Fibroblast of skin of left biceps (primary cell): ENCODE results near the gene RALA.
"Not testable (repeated sequence)": the region's sequence is repeated elsewhere in the genome, so short reads cannot be mapped to it uniquely, and the experiment has no call there.

ENCODE experiments used
- DNase-seq, 2 experiments: peaks; one replicate each; pipeline ENCODE4 v3.0.0-alpha.2; 2013; ENCODE audit warnings: low read depth in 2 of 2

The RALA gene

DNA sequence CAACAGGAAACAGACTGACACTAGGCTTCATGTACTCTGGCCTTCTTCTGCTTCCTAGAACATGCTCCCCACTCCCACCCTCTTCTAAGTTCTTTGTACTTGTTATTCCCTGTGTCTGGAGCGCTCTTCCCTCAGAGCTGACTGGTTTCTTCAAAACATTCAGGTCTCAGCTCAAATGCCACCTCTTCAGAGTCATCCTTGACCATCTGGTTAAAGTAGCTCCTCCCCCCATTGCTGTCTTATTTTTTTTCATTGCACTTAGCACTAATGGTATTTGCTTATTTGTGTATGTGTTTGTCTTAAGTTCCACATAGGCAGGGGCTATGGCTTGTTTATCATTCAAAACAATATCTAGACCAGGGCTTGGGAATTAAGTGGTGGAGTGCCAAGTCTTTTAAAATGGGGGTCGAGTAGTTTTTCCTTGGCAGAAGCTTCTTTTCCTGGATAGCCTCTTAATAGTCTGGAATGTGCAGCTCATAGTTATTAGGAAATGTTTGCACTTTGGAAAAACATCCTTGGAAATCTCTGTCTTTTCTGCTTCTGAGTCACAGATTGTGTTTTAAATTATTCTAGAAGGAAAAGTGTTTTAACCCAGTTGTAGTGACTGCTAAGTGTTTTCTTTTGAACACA is 60.0 kb downstream of the RALA start:
- peak; percentile 64 to 69 for DNase-seq

DNA sequence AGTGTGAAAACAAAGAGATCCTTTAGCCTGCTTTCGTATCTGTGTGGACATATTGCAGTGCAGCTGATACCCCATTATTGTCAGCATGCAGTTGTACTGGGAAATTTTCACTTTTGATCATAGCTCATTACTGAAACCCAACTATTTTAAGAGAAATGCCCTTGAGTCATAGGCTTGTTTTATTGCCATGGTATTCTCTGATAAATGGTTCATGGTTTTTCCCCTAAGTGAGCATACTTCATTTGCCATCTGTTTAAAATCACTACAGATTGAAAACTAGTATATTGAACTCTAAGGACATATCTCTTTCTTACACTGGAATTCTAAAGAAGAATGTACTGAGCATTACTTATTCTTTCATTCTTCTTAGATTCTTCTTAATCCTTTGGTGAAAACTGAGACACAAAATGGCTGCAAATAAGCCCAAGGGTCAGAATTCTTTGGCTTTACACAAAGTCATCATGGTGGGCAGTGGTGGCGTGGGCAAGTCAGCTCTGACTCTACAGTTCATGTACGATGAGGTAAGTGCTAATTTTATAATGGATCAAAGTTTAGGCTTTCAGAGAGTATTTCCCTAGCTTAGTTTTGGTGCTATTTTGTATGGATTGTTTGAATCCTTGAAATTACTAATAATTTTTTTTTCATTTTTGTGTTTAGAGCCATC is 63.0 kb downstream of the RALA start:
- DNase-seq, result peak; percentile 66 to 68

DNA sequence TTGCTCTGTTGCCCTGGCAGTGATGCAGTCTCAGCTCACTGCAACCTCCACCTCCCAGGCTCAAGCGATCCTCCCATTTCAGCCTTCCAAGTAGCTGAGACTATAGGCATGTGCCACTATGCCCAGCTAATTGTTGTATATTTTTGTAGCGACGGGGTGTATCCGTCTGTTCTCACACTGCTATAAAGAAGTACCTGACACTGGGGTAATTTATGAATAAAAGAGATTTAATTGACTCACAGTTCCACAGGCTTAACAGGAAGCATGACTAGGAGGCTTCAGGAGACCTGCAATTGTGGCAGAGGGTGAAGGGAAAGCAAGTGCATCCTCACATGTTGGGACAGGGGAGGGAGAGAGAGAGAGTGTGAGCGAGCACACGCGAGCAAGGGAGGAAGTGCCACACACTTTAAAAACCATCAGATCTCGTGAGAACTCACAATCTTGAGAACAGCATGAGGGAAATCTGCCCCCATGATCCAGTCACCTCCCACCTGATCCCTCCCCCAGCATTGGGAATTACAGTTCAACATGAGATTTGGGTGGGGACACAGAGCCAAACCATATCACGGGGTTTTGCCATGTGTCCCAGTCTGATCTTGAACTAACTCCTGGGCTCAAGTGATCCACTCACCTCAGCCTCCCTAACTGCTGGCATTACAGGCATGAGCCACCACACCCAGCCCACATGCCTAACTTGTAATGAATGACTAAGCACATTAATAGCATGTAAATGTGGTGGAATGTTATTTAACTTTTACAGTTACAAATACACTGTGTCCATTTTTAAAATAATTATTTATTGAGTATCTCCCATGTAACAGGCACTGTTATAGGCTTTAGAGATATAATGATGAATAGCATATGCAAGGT is 65.5 kb downstream of the RALA start:
- no peak for DNase-seq

DNA sequence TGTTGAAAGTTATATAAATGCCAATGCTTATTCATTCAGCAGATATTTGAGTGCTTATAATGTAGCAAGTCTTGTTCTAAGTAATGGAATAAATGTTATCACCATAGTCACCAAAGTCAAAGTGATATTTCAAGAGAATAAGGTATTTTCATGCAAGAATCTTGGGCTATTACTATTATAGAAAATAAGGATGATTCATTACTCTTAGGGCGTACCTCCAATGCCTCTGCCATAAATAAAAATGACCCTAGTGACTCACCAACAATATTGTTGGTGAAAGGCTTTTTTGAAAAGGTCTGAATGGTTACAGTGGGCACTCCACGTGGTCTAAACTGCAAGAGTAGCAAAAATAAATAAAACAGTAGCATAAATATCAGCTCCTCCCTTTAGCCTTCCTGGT is 68.4 kb downstream of the RALA start:
- DNase-seq, result no peak

DNA sequence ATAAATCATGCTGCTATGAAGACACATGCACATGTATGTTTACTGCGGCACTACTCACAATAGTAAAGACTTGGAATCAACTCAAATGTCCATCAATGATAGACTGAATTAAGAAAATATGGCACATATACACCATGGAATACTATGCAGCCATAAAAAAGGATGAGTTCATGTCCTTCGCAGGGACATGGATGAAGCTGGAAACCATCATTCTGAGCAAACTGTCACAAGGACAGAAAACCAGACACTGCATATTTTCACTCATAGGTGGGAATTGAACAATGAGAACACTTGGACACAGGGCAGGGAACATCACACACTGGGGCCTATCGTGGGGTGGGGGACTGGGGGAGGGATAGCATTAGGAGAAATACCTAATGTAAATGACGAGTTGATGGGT is 69.7 kb downstream of the RALA start:
- DNase-seq, result not testable (repeated sequence)

DNA sequence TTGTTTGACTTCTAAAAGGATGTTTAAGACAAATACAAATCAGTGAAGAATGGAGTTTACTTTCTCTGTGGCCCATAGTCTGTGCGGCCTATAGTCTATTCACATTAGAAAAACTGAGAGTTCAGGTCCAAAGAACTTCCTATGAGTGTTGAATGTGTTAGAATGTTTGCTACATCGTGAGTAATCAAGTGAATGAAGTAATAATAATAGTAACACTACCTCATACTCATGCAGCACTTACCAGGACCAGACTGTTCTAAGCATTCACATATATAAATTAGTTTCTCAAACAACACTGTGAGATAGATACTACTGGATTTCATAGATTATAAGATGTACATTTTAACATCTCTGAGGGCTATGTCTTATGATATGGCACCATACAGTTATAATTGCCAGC is 70.4 kb downstream of the RALA start:
- DNase-seq, result no peak

DNA sequence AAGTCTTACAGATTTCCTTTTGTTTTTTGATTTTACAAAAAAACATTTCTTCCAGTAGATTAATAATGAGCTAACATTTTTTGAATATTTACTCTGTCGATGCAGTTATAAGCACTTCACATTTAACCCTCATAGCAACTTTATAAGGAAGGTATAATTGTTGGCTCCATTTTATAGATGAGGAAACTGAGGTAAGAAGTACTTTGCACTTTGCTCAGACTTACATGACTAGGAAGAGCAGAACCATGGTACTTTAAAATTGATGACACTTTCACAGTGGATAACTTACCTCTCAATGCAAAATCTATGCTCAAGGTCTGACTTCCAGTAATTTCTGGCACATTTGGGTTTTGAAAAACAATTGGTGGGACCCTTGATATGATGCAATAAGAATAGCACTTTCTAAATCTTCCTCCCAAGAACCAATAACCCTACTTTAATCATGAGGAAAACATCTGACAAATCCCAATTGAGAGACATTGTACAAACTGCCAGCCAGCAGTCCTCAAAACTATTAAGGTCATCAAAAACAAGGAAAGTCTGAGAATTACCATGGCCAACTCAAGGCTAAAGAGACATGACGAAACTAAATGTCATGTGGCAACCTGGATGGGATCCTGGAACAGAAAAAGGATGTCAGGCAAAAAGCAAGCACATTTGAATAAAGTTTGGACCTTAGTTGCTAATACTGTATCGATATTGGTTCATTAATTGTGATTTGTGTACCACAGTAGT is 72.6 kb downstream of the RALA start:
- DNase-seq, result no peak

DNA sequence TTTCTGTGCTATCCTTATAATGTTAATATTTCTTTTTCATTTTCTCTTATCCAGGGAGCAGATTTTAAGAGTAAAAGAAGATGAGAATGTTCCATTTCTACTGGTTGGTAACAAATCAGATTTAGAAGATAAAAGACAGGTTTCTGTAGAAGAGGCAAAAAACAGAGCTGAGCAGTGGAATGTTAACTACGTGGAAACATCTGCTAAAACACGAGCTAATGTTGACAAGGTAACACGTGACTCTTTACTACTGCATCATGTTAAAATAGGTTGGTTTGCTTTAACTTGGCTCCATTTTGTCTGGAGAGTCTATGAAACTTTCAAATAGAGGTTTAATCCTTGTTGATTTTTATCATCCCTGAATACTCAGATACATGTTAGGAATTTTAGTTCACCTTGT is 73.3 kb downstream of the RALA start:
- DNase-seq, result no peak

DNA sequence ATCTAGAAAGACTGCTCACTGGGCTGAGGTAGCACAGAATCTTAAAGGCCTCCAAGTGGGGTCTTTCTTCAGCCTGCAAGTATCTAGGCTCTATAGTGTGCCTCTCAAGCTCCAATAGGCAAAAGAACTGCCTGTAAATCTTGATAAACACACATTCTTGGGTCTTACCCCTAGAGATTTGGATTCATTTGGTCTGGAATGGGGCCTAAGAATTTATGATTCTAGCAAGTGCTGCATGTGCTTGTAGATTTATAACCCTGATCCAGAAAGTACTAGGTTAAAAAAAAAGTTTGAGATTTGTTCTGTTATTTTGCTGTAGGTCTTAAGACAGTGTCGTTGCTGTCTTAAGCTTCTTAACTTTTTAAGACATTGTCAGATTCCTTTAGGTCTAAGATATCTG is 74.1 kb downstream of the RALA start:
- peak; percentile 40 to 42 for DNase-seq

DNA sequence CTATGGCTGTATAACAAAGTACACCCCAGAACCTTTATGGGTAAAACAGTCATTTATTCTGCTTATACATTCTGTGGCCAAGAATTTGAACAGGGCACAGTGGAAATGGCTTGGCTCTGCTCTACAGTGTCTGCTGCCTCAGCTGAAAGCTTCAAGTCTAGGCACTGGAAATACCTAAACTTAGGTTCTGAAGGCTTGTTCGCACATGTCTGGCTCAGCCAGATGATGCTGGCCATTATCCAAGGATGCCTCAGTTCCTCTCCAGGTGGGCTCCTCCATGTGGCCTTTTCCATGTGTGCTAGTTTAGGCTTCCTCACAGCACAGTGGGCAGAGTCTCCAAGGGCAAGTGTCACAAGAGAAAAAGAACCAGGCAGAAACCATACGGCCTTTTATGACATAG is 76.8 kb downstream of the RALA start:
- no peak for DNase-seq

DNA sequence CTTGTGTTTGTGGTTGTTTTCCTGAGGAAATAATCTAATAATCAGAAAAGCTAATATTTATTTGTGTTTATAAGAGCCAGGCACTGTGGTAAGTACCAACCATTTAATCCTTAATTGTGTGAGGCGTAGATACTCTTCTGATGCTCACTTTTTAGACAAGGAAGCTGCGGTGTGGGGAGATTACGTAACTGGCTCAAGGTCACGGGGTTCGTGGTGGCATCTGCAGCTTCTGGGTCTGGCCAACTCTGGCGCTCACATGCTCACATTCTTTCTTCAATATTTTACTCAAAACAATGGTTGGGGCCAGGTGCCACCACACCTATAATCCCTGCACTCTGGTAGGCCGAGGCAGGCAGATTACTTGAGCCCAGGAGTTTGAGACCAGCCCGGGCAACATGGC is 77.6 kb downstream of the RALA start:
- no peak for DNase-seq

DNA sequence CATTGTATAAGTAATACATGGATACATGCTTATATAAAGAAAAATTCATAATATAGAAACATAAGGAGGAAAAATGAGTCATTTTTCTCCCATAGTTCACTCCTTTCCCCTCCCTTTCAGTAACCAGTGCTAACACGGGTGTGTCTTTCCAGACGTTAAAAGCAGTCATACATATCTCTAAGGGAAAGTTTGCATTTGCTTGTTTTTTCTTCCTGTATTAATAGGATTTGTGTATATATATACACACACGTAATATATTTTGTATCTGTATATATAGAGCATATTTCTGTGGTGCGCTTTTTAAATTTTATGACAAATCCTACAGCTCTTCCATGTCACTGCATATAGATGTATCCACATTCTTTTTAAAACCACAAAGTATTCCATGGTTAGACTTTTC is 78.8 kb downstream of the RALA start:
- peak; percentile 33 to 43 for DNase-seq

DNA sequence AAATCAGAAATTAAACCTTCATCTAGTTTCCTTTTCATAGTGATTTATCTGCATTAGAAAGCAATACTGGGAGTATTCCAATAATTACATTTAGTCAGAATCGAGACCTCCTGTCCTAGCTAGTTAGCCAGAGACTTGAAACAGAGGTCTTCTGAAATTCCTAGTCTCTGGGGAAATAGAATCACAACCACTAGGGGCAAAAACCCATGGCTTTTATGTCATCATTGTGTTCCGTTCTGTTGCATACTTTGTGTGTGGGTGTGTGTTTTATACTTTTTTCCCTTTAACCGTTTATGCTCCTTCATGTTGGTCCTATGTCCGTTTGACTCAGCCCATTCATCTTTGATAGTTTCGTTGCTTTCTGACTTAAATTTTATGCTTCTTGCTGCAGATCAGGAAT is 79.8 kb downstream of the RALA start:
- no peak for DNase-seq

DNA sequence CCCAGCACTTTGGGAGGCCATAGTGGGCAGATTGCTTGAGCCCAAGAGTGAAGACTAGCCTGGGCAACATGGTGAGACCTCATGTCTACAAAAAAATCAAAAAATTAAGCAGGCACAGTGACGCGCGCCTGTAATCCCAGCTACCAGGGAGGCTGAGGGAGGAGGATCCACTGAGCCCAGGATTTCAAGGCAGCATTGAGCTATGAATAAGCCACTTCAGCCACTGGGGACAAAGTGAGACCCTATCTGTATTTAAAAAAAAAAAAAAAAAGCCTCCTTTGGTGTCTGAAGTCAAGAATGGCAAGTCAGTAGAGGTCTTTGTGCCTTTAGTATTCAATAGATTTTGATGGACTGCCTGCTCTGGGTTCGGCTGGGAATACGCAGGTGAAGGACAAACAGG is 85.7 kb downstream of the RALA start:
- DNase-seq, result no peak

DNA sequence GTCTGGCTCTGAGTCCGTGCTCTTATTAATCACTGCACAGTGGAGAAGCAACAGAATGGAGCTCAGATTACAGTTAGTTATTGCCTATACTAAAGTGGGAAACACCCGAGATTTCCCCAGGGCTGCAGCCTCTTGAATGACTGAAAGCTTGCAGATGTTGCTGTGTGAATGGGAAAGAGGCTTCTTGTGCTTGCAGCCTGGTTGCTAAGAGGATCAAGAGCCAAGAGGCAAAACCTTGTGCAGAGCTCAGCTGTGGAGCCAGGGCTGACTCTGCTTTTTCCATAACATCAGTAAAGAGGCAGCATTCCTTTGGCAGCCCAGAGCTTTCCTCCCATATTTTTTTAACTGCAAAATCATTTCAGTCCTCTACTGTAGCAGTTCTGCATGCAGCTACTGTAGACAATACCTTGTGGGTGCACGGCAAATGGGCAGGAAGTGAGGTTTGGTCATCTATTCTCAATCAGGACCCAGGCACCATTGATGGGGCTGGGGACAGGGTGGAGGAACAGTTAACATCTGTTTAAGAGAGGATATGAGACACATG is 86.5 kb downstream of the RALA start:
- DNase-seq, result peak; percentile 77

DNA sequence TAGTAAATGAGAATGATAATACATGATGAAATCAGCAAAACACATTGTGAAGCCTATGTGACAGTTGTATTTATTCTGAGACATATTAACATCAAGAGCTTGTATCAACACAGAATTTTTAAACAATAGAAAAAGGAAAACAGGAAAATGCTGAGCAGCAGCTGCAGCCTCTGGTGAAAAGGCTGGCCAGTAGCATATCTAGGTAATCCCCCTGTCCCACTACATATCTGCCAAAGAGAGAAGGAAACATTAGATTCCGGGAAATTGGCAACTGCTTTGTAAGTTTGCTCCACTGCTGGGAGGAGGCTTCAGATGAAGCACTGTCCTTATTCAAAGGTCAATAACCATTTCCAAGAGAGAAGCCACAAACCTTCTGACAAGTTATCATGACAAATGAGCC is 89.4 kb downstream of the RALA start:
- no peak for DNase-seq

DNA sequence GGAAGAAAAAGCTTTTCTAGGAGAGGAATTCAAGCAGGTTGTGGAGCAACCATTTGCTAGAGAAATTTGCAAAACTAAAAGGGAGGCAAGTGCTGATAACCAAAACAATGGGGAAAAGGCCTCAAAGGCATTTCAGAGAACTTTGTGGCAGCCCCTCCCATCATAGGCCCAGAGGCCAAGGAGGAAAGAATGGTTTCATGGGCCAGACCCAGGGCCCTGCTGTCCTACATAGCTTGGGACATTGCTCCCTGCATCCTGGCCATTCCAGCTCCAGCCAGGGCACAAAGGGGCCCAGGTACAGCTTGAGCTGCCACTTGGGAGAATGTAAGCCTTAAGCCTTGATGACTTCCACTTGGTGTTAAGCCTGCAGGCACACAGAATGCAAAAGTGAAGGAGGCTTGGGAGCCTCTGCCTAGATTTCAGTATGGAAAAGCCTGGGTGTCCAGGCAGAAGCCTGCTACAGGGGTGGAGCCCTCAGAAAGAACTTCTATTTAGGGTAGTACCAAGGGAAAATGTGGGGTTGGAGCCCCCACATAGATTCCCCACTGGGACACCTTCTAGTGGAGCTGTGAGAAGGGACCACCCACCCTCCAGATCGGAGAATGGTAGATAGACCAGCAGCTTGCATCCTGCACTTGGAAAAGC is 91.2 kb downstream of the RALA start:
- DNase-seq, result no peak

DNA sequence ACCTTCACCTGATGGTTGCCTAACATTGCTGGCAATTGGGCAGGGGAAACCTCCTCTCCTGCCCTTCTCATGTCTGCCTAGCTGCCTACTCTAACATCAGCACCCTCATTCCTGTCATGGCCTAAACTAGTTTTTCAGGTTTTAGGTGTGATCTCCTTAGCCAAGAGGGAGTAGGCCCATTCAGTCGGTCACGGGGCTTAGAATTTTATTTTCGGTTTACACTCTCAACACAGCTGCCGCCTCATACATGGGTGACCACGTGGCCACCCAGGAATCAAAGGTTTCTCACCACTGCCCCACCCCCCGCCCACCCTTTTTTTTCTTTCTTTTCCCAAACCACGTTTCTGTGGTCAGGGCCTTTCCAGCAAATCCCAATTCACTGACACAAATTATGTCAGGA is 97.2 kb downstream of the RALA start:
- no peak for DNase-seq

DNA sequence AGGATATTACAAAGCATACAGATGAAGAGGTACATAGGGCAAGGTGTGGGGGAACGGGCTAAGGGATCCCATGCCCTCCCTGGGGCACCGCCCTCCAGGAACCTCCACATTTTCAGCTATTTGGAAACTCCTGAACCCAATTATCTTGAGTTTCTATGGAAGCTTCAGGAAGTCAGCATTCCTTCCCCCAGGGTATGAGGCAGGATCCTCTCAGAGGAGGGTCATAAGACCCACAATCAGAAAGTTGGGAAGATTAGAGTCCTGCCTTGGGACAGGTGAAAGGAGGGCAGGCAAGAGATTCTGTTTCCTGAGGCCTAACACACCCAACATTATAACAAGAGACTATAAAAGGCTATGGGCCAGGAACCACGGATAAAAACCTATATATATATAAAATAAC is 98.0 kb downstream of the RALA start:
- no peak for DNase-seq

DNA sequence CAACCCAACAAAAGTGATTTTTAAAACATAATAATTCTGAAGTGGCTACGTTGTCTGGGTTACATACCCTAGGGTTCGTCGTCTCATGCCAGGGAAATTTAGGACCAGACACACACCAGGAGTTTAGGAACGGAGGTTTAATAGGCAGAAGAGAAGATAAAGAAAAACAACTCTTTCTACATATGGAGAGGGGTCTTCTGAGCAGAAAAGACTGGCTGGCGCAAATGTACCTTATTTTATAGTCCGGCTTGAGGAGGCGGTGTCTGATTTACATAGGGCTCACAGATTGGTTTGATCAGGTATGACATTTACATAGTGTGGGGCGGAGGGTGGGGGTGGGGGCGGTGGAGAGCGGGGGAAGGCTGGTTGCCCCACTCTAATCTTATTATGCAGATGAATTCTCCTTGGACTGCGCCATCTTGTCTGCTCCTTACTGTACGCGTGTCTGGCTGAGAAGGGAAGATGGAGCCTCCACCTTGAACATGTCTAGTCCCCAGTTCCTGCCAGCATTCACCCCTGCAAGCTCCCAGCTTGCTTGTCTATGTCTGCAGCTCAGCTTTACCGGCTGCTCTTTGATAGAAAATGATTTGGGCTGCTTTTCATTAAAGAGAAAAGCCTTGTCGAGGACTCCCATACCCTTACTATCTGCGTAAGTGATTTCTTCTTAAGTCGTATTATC is 98.7 kb downstream of the RALA start:
- DNase-seq, result no peak
